ENCODE data around the gene PAPSS2.

PAPSS2 gene

GRCh38 chr10:87775766-87776165, 116.1 kb downstream of the PAPSS2 start:
- no peak for DNase-seq
- no CpG with 5 or more reads among the region's 4 CpGs for WGBS (ENCODE audit: extremely low coverage, insufficient coverage, insufficient read length)
- H2AFZ ChIP-seq (ENCODE audit: insufficient read depth, low read length, poor library complexity) = no peak overlapping the region
- H2BK120ac ChIP-seq (ENCODE audit: insufficient read depth, low read length, poor library complexity) = no peak overlapping the region
- H3K27ac ChIP-seq (ENCODE audit: low read depth, low read length) = no peak overlapping the region
- H3K36me3 ChIP-seq (ENCODE audit: control insufficient read depth in 1 of 2, insufficient read depth in 2 of 2, low read length in 2 of 2) = peaks cover 5 to 6% of the 10 kb centered on the region in 2 experiments
- H4K12ac ChIP-seq (ENCODE audit: low read depth, low read length) = no peak overlapping the region
- no peaks in the 10 kb centered on the region for H3K79me1 ChIP-seq (ENCODE audit: low read length)
- H3K23ac ChIP-seq (ENCODE audit: low read length) = no peak overlapping the region
- H4K91ac ChIP-seq (ENCODE audit: low read depth, low read length) = no peak overlapping the region
- H3K9me3 ChIP-seq (ENCODE audit: insufficient read depth, low read depth, low read length) = no peaks in the 10 kb centered on the region
- H3K18ac ChIP-seq (ENCODE audit: low read length) = no peak overlapping the region
- no peak overlapping the region for H3K9ac ChIP-seq (ENCODE audit: low read length)
- no peak overlapping the region for H2BK5ac ChIP-seq (ENCODE audit: low read depth, low read length, poor library complexity)
- H3K4me3 ChIP-seq (ENCODE audit: low read depth, low read length) = no peak overlapping the region
- H2AK5ac ChIP-seq (ENCODE audit: low read length) = no peak overlapping the region
- no peak overlapping the region for H3K4me2 ChIP-seq (ENCODE audit: low read length)
- no peaks in the 10 kb centered on the region for H3K27me3 ChIP-seq (ENCODE audit: insufficient read depth, low read length)
- no peaks in the 10 kb centered on the region for H3K4me1 ChIP-seq (ENCODE audit: control insufficient read depth in 1 of 2, insufficient read depth in 2 of 2, low read length in 2 of 2)
- H4K8ac ChIP-seq (ENCODE audit: low read depth, low read length) = no peak overlapping the region
- no peak overlapping the region for H3K14ac ChIP-seq (ENCODE audit: low read length)
- no peak overlapping the region for H2BK12ac ChIP-seq (ENCODE audit: low read length)
- H3K4ac ChIP-seq (ENCODE audit: low read depth, low read length) = no peak overlapping the region
- no peaks in the 10 kb centered on the region for H3K79me2 ChIP-seq (ENCODE audit: control insufficient read depth, insufficient read depth, low read length, poor library complexity)

- Histone ChIP-seq H3K9ac (ENCODE audit: low read length) (no peak overlapping the region), H3K79me2 (ENCODE audit: control insufficient read depth, insufficient read depth, low read length, poor library complexity) (no peaks in the 10 kb centered on the region), H3K4me2 (ENCODE audit: low read length) (no peak overlapping the region), H3K79me1 (ENCODE audit: low read length) (no peaks in the 10 kb centered on the region), H3K36me3 (ENCODE audit: control insufficient read depth in 1 of 2, insufficient read depth in 2 of 2, low read length in 2 of 2) (peaks cover 5 to 6% of the 10 kb centered on the region in 2 experiments), H2BK5ac (ENCODE audit: low read depth, low read length, poor library complexity) (no peak overlapping the region), H3K27me3 (ENCODE audit: insufficient read depth, low read length) (no peaks in the 10 kb centered on the region), H3K14ac (ENCODE audit: low read length) (no peak overlapping the region), H3K4me1 (ENCODE audit: control insufficient read depth in 1 of 2, insufficient read depth in 2 of 2, low read length in 2 of 2) (no peaks in the 10 kb centered on the region), H3K9me3 (ENCODE audit: insufficient read depth, low read depth, low read length) (no peaks in the 10 kb centered on the region), H3K4me3 (ENCODE audit: low read depth, low read length) (no peak overlapping the region), H2AFZ (ENCODE audit: insufficient read depth, low read length, poor library complexity) (no peak overlapping the region), H2BK12ac (ENCODE audit: low read length) (no peak overlapping the region), H2AK5ac (ENCODE audit: low read length) (no peak overlapping the region), H2BK120ac (ENCODE audit: insufficient read depth, low read length, poor library complexity) (no peak overlapping the region), H3K4ac (ENCODE audit: low read depth, low read length) (no peak overlapping the region), H4K91ac (ENCODE audit: low read depth, low read length) (no peak overlapping the region), H3K18ac (ENCODE audit: low read length) (no peak overlapping the region), H3K27ac (ENCODE audit: low read depth, low read length) (no peak overlapping the region), H4K12ac (ENCODE audit: low read depth, low read length) (no peak overlapping the region), H3K23ac (ENCODE audit: low read length) (no peak overlapping the region), H4K8ac (ENCODE audit: low read depth, low read length) (no peak overlapping the region)
- no CpG with 5 or more reads among the region's 6 CpGs for WGBS (ENCODE audit: extremely low coverage, insufficient coverage, insufficient read length)
- DNase-seq = no peak
Observed at GRCh38 chr10:87776328-87776727, 116.7 kb downstream of the PAPSS2 start.

- WGBS (ENCODE audit: extremely low coverage, insufficient coverage, insufficient read length) = no CpG with 5 or more reads among the region's 2 CpGs
Observed at GRCh38 chr10:87781545-87781944, 121.9 kb downstream of the PAPSS2 start.

GRCh38 chr10:87782721-87783120, 123.0 kb downstream of the PAPSS2 start:
- Histone ChIP-seq H3K18ac (ENCODE audit: low read length) (no peak overlapping the region), H3K79me2 (ENCODE audit: control insufficient read depth, insufficient read depth, low read length, poor library complexity) (no peaks in the 10 kb centered on the region), H3K9ac (ENCODE audit: low read length) (no peak overlapping the region), H2BK5ac (ENCODE audit: low read depth, low read length, poor library complexity) (no peak overlapping the region), H3K9me3 (ENCODE audit: insufficient read depth, low read depth, low read length) (no peaks in the 10 kb centered on the region), H4K12ac (ENCODE audit: low read depth, low read length) (no peak overlapping the region), H3K23ac (ENCODE audit: low read length) (no peak overlapping the region), H4K8ac (ENCODE audit: low read depth, low read length) (no peak overlapping the region), H3K27me3 (ENCODE audit: insufficient read depth, low read length) (no peaks in the 10 kb centered on the region), H3K27ac (ENCODE audit: low read depth, low read length) (no peak overlapping the region), H3K79me1 (ENCODE audit: low read length) (no peaks in the 10 kb centered on the region), H3K36me3 (ENCODE audit: control insufficient read depth in 1 of 2, insufficient read depth in 2 of 2, low read length in 2 of 2) (peaks cover 10 to 12% of the 10 kb centered on the region in 2 experiments), H2AK5ac (ENCODE audit: low read length) (no peak overlapping the region), H3K4me2 (ENCODE audit: low read length) (no peak overlapping the region), H3K14ac (ENCODE audit: low read length) (no peak overlapping the region), H2BK12ac (ENCODE audit: low read length) (no peak overlapping the region), H4K91ac (ENCODE audit: low read depth, low read length) (no peak overlapping the region), H3K4me3 (ENCODE audit: low read depth, low read length) (no peak overlapping the region), H3K4me1 (ENCODE audit: control insufficient read depth in 1 of 2, insufficient read depth in 2 of 2, low read length in 2 of 2) (no peaks in the 10 kb centered on the region), H2AFZ (ENCODE audit: insufficient read depth, low read length, poor library complexity) (no peak overlapping the region), H2BK120ac (ENCODE audit: insufficient read depth, low read length, poor library complexity) (no peak overlapping the region), H3K4ac (ENCODE audit: low read depth, low read length) (no peak overlapping the region)
- no CpG with 5 or more reads among the region's 6 CpGs for WGBS (ENCODE audit: extremely low coverage, insufficient coverage, insufficient read length)
- no peak for DNase-seq

More at GRCh38 chr10:87781545-87781944, 121.9 kb downstream of the PAPSS2 start:
- Histone ChIP-seq H3K9ac (ENCODE audit: low read length) (no peak overlapping the region), H3K9me3 (ENCODE audit: insufficient read depth, low read depth, low read length) (no peaks in the 10 kb centered on the region), H4K12ac (ENCODE audit: low read depth, low read length) (no peak overlapping the region), H3K23ac (ENCODE audit: low read length) (no peak overlapping the region), H3K27me3 (ENCODE audit: insufficient read depth, low read length) (no peaks in the 10 kb centered on the region), H3K36me3 (ENCODE audit: control insufficient read depth in 1 of 2, insufficient read depth in 2 of 2, low read length in 2 of 2) (peaks cover 8 to 9% of the 10 kb centered on the region in 2 experiments), H3K79me2 (ENCODE audit: control insufficient read depth, insufficient read depth, low read length, poor library complexity) (no peaks in the 10 kb centered on the region), H3K14ac (ENCODE audit: low read length) (no peak overlapping the region), H2BK120ac (ENCODE audit: insufficient read depth, low read length, poor library complexity) (no peak overlapping the region), H2BK12ac (ENCODE audit: low read length) (no peak overlapping the region), H3K27ac (ENCODE audit: low read depth, low read length) (no peak overlapping the region), H3K4me3 (ENCODE audit: low read depth, low read length) (no peak overlapping the region), H3K4me1 (ENCODE audit: control insufficient read depth in 1 of 2, insufficient read depth in 2 of 2, low read length in 2 of 2) (no peaks in the 10 kb centered on the region), H3K4ac (ENCODE audit: low read depth, low read length) (no peak overlapping the region), H4K8ac (ENCODE audit: low read depth, low read length) (no peak overlapping the region), H3K4me2 (ENCODE audit: low read length) (no peak overlapping the region), H2AK5ac (ENCODE audit: low read length) (no peak overlapping the region), H3K79me1 (ENCODE audit: low read length) (no peaks in the 10 kb centered on the region), H3K18ac (ENCODE audit: low read length) (no peak overlapping the region), H4K91ac (ENCODE audit: low read depth, low read length) (no peak overlapping the region), H2BK5ac (ENCODE audit: low read depth, low read length, poor library complexity) (no peak overlapping the region), H2AFZ (ENCODE audit: insufficient read depth, low read length, poor library complexity) (no peak overlapping the region)
- no peak for DNase-seq

Measured in trophoblast cell (in vitro differentiated cells and primary cell).